Osteocyte (in vitro differentiated cells): ENCODE measurements around the gene GFOD1. TPM values are rescaled to one million over a fixed set of nuclear protein-coding genes. Genes with fewer than 3 reads are reported as not detected.

Experiments
- DNase-seq: peaks from one replicate; pipeline ENCODE4 v3.0.0; 2021; ENCODE audit warnings: mixed read lengths; ENCODE audit not compliant: unreplicated experiment; ENCODE audit errors: extremely low spot score
- H3K27ac Mint-ChIP-seq: one replicate; pipeline ENCODE4 v1.8.0; 2021; ENCODE audit warnings: mild to moderate bottlenecking, mixed read lengths; ENCODE audit not compliant: unreplicated experiment
- H3K27me3 Mint-ChIP-seq: one replicate; pipeline ENCODE4 v1.8.0; 2021; ENCODE audit warnings: mixed read lengths; ENCODE audit not compliant: unreplicated experiment
- H3K36me3 Mint-ChIP-seq: one replicate; pipeline ENCODE4 v1.8.0; 2021; ENCODE audit warnings: mixed read lengths; ENCODE audit not compliant: unreplicated experiment
- H3K4me1 Mint-ChIP-seq: one replicate; pipeline ENCODE4 v1.8.0; 2021; ENCODE audit warnings: mixed read lengths; ENCODE audit not compliant: unreplicated experiment
- H3K4me3 Mint-ChIP-seq: one replicate; pipeline ENCODE4 v1.8.0; 2021; ENCODE audit warnings: mild to moderate bottlenecking, moderate library complexity, mixed read lengths; ENCODE audit not compliant: unreplicated experiment
- H3K9me3 Mint-ChIP-seq: one replicate; pipeline ENCODE4 v1.8.0; 2021; ENCODE audit warnings: mixed read lengths; ENCODE audit not compliant: unreplicated experiment
- total RNA-seq: library from RNA; stranded (reverse); gene quantifications from 2 replicates; pipeline ENCODE4 v1.2.1, GENCODE V29; 2021
- TF ChIP-seq, protein P1 (sequence below): fragments of 200-600 bp; sonication (generic); IDR thresholded peaks from 2 replicates; pipeline ENCODE4 v1.5.0; 2021; ENCODE audit warnings: antibody characterized with exemption, mild to moderate bottlenecking, moderate library complexity

Gene GFOD1
- total RNA-seq, 1 donor from 2014 or later: 0.89 TPM

GRCh38 chr6:13412211-13412610, 75.2 kb downstream of the GFOD1 start:
- TF ChIP-seq, protein P1, sequence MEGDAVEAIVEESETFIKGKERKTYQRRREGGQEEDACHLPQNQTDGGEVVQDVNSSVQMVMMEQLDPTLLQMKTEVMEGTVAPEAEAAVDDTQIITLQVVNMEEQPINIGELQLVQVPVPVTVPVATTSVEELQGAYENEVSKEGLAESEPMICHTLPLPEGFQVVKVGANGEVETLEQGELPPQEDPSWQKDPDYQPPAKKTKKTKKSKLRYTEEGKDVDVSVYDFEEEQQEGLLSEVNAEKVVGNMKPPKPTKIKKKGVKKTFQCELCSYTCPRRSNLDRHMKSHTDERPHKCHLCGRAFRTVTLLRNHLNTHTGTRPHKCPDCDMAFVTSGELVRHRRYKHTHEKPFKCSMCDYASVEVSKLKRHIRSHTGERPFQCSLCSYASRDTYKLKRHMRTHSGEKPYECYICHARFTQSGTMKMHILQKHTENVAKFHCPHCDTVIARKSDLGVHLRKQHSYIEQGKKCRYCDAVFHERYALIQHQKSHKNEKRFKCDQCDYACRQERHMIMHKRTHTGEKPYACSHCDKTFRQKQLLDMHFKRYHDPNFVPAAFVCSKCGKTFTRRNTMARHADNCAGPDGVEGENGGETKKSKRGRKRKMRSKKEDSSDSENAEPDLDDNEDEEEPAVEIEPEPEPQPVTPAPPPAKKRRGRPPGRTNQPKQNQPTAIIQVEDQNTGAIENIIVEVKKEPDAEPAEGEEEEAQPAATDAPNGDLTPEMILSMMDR: no peak
- H3K36me3 Mint-ChIP-seq: no peaks in the 10 kb centered on the region
- no peak for DNase-seq
- no peak overlapping the region for H3K27ac Mint-ChIP-seq
- no peaks in the 10 kb centered on the region for H3K4me1 Mint-ChIP-seq
- no peaks in the 10 kb centered on the region for H3K27me3 Mint-ChIP-seq
- no peaks in the 10 kb centered on the region for H3K9me3 Mint-ChIP-seq
- no peak overlapping the region for H3K4me3 Mint-ChIP-seq

DNA sequence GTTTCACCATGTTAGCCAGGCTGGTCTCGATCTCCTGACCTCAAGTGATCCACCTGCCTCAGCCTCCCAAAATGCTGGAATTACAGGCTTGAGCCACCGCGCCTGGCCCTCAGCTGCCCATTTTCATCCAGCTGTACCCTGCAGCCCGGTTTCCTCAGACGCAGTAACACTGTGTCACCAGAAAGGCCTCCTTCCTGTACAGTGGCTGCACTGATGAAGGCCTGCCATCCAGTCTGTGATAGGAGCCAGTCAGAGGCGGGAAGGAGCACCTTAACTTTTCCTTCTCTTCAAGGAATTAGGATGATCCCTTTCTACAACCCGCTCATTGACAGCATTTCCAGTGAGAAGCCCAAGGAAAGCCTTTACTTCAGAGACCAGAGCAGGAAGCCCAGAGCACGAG, 75.9 kb downstream of the GFOD1 start:
- no peaks in the 10 kb centered on the region for H3K36me3 Mint-ChIP-seq
- DNase-seq: no peak
- no peaks in the 10 kb centered on the region for H3K4me1 Mint-ChIP-seq
- no peak overlapping the region for H3K27ac Mint-ChIP-seq
- H3K4me3 Mint-ChIP-seq: no peak overlapping the region
- no peaks in the 10 kb centered on the region for H3K27me3 Mint-ChIP-seq
- TF ChIP-seq, protein P1: no peak
- no peaks in the 10 kb centered on the region for H3K9me3 Mint-ChIP-seq

DNA sequence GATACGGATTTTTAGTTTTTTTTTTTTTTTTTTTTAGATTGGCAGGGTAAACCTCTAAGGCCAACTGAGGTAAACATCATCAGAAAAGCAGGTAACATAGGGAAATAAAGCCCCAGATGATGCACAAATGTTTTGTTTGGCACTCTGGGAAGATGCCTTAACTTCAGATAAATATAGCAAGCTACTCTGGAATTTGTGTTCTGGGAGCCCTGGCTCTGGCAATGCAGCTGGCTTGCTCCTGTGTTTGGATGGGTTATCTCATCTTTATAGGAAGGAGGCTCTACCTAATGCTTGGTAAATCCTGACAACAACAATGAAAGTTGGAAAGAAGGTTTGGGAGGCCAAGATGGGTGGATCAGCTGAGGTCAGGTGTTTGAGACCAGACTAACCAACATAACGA, 77.4 kb downstream of the GFOD1 start:
- H3K4me3 Mint-ChIP-seq: no peak overlapping the region
- H3K36me3 Mint-ChIP-seq: no peaks in the 10 kb centered on the region
- no peak overlapping the region for H3K27ac Mint-ChIP-seq
- H3K9me3 Mint-ChIP-seq: no peaks in the 10 kb centered on the region
- TF ChIP-seq, protein P1: no peak
- H3K4me1 Mint-ChIP-seq: no peaks in the 10 kb centered on the region
- DNase-seq: no peak
- H3K27me3 Mint-ChIP-seq: no peaks in the 10 kb centered on the region

DNA sequence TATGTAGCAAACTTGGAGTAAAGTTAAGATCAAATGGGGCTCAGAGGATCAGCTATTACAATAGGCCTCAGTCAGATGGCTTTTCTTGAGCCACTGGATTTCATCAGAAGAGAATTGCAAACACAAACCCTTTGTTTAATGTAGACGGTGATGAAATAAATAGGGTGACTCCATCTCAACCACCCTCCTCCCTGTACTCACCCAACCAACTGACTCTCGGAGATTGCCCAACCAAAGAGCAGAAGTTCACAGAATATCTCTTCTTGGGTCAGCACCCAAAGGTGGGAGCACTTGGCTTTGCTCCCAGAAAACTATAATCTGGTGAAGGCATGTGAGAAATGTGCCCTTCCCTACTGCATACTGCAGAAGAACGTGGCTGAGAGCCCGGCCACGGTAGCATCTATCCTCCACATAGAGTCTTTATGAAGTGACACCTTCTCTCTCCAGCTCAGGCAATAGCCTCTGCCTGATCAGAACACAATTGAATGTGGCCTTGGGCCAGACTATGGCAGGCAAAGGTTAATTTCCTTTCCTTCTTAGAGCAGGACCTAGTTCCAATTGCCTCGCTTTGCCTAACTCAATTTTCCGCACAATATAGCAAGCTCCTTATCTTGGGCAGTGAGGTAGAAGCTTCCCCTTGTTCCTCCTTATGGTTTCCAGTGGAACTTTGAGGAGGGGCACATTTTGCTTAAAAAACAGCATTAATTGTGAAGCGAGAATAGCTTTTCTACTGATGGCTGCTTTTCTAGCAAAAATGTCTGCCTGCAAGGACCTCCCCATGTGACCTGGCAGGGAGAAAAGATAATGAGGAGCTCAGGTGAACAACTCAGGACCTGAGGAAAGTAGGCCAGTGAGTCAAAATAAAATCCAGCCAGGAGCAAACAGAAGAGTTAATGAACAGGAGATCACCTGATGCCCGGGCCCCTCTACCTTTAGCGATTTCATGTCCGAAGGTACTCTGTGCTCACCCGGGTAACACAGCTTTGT, 79.4 kb downstream of the GFOD1 start:
- Mint-ChIP-seq H3K27ac (no peak overlapping the region), H3K9me3 (no peaks in the 10 kb centered on the region), H3K36me3 (no peaks in the 10 kb centered on the region), H3K4me1 (peaks cover 6% of the 10 kb centered on the region), H3K4me3 (no peak overlapping the region), H3K27me3 (no peaks in the 10 kb centered on the region)
- TF ChIP-seq, protein P1: no peak
- DNase-seq: no peak

- Mint-ChIP-seq H3K36me3 (no peaks in the 10 kb centered on the region), H3K4me1 (peaks cover 6% of the 10 kb centered on the region), H3K4me3 (no peak overlapping the region), H3K27me3 (no peaks in the 10 kb centered on the region), H3K9me3 (no peaks in the 10 kb centered on the region), H3K27ac (no peak overlapping the region)
- no peak for DNase-seq
- TF ChIP-seq, protein P1: no peak
These were observed 80.1 kb downstream of the GFOD1 start for GRCh38 chr6:13407368-13407708.
